BE2C (cell line): ENCODE measurements around the gene TMEM163.
"Not testable (repeated sequence)": the region's sequence is repeated elsewhere in the genome, so short reads cannot be mapped to it uniquely, and the experiment has no call there.

Source experiments
- DNase-seq: peaks from one replicate; pipeline ENCODE4 v3.0.0-alpha.2; 2020
- H3K27me3 ChIP-seq: fragments of 250-450 bp; sonication (Bioruptor Pico); 2 replicates; pipeline ENCODE4 v1.5.1; 2020; ENCODE audit warnings: mild to moderate bottlenecking
- H3K36me3 ChIP-seq: fragments of 250-450 bp; sonication (Bioruptor Pico); 2 replicates; pipeline ENCODE4 v1.5.1; 2020; ENCODE audit warnings: mild to moderate bottlenecking
- H3K4me1 ChIP-seq: fragments of 250-450 bp; sonication (Bioruptor Pico); 2 replicates; pipeline ENCODE4 v1.5.1; 2020
- H3K4me3 ChIP-seq: 2 replicates; pipeline ENCODE4 v1.5.1; 2011; ENCODE audit warnings: low read depth, low read length
- H3K9me3 ChIP-seq: fragments of 250-450 bp; sonication (Bioruptor Pico); 2 replicates; pipeline ENCODE4 v1.5.1; 2020
- CTCF ChIP-seq: IDR thresholded peaks from 2 replicates; pipeline ENCODE4 v1.5.1; 2012; ENCODE audit warnings: mild to moderate bottlenecking, low read depth, low read length

TMEM163 gene

GRCh38 chr2:134515137-134515536 lies 203.7 kb downstream of the TMEM163 start:
- Histone ChIP-seq H3K4me3 (no peak overlapping the region), H3K27me3 (no peaks in the 10 kb centered on the region), H3K36me3 (no peaks in the 10 kb centered on the region), H3K9me3 (no peaks in the 10 kb centered on the region), H3K4me1 (no peaks in the 10 kb centered on the region)
- no peak for DNase-seq
- no peak for TF ChIP-seq CTCF

- no peak for DNase-seq
- no peaks in the 10 kb centered on the region for H3K9me3 ChIP-seq
- H3K36me3 ChIP-seq, result no peaks in the 10 kb centered on the region
- H3K4me3 ChIP-seq, result no peak overlapping the region
- no peak for TF ChIP-seq CTCF
- H3K4me1 ChIP-seq, result no peaks in the 10 kb centered on the region
- no peaks in the 10 kb centered on the region for H3K27me3 ChIP-seq
Measured at GRCh38 chr2:134513465-134513804, 205.4 kb downstream of the TMEM163 start.

GRCh38 chr2:134512734-134513464 lies 205.9 kb downstream of the TMEM163 start:
- Histone ChIP-seq H3K27me3 (no peaks in the 10 kb centered on the region), H3K9me3 (no peaks in the 10 kb centered on the region), H3K4me3 (no peak overlapping the region), H3K36me3 (no peaks in the 10 kb centered on the region), H3K4me1 (no peaks in the 10 kb centered on the region)
- TF ChIP-seq CTCF, result no peak
- DNase-seq, result no peak

- no peak overlapping the region for H3K4me3 ChIP-seq
- H3K27me3 ChIP-seq, result no peaks in the 10 kb centered on the region
- no peaks in the 10 kb centered on the region for H3K9me3 ChIP-seq
- DNase-seq, result no peak
- H3K4me1 ChIP-seq, result no peaks in the 10 kb centered on the region
- no peak for TF ChIP-seq CTCF
- no peaks in the 10 kb centered on the region for H3K36me3 ChIP-seq
Measured at GRCh38 chr2:134508391-134508790, 210.4 kb downstream of the TMEM163 start.

GRCh38 chr2:134507697-134508096 lies 211.1 kb downstream of the TMEM163 start:
- H3K36me3 ChIP-seq, result no peaks in the 10 kb centered on the region
- TF ChIP-seq CTCF, result no peak

GRCh38 chr2:134507159-134507558 lies 211.6 kb downstream of the TMEM163 start:
- not testable (repeated sequence) for H3K9me3 ChIP-seq, H3K36me3 ChIP-seq, H3K27me3 ChIP-seq, DNase-seq, H3K4me1 ChIP-seq, H3K4me3 ChIP-seq

More at GRCh38 chr2:134507697-134508096, 211.1 kb downstream of the TMEM163 start:
- no peaks in the 10 kb centered on the region for H3K9me3 ChIP-seq
- H3K4me3 ChIP-seq, result no peak overlapping the region
- H3K27me3 ChIP-seq, result no peaks in the 10 kb centered on the region
- H3K4me1 ChIP-seq, result no peaks in the 10 kb centered on the region
- no peak for DNase-seq
